HG02840 (cell line): ENCODE data around the gene DAZ2.
"Not testable (repeated sequence)": the region's sequence is repeated elsewhere in the genome, so short reads cannot be mapped to it uniquely, and the experiment has no call there.

Experiments
- ATAC-seq: cut with Tn5 transposase; IDR thresholded peaks from one replicate; pipeline ENCODE4 v1.9.1; 2021; ENCODE audit warnings: mild to moderate bottlenecking, moderate library complexity, moderate number of reproducible peaks; ENCODE audit not compliant: unreplicated experiment, low FRiP score

Gene DAZ2, protein sequence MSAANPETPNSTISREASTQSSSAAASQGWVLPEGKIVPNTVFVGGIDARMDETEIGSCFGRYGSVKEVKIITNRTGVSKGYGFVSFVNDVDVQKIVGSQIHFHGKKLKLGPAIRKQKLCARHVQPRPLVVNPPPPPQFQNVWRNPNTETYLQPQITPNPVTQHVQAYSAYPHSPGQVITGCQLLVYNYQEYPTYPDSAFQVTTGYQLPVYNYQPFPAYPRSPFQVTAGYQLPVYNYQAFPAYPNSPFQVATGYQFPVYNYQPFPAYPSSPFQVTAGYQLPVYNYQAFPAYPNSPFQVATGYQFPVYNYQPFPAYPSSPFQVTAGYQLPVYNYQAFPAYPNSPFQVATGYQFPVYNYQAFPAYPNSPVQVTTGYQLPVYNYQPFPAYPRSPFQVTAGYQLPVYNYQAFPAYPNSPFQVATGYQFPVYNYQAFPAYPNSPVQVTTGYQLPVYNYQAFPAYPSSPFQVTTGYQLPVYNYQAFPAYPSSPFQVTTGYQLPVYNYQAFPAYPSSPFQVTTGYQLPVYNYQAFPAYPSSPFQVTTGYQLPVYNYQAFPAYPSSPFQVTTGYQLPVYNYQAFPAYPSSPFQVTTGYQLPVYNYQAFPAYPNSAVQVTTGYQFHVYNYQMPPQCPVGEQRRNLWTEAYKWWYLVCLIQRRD

GRCh38 chrY:23219233-23219632 is at the start of gene DAZ2:
Gene DAZ2, plus strand, starts transcription at chrY:23219533. Its CDS starts 208 bp downstream, at chrY:23219741.
- ATAC-seq: not testable (repeated sequence)

GRCh38 chrY:23198908-23199307 is 20.4 kb upstream of the DAZ2 start, which contains the start of gene DAZ1:
Gene DAZ1, minus strand, starts transcription at chrY:23199008. Its CDS starts 208 bp downstream, at chrY:23198800.
- ATAC-seq: not testable (repeated sequence)

- ATAC-seq: not testable (repeated sequence)
Measured at GRCh38 chrY:23207455-23207854, 11.9 kb upstream of the DAZ2 start.

DNA sequence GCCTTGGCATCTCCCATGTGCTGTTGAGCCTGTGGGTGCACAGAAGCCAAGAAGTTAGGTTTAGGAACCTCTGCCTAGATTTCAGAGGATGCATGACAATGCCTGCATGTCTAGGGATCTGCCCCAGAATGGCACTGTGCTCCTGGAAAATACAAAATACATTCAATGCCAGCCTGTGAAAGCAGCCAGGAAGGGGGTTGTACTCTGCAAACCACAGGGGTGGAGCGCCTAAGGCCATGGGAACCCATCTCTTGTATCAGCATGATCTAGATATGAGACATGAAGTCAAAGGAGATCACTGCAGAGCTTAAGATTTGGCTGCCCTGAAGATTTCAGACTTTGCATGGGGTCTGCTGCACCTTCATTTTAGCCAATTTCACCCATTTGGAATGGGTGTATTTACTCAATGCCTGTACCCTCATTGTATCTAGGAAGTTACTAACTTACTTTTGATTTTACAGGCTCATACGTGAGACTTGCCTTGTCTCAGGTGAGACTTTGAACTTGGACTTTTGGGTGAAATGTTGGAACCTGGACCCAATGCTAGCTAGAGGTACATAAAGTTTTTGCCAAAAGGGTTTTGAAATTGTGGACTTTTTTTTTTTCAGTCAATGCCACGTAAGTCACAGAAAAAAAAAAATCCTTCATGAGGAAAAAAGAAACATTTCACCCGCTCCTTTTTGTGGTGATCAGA is 9.4 kb upstream of the DAZ2 start:
- ATAC-seq: not testable (repeated sequence)

DNA sequence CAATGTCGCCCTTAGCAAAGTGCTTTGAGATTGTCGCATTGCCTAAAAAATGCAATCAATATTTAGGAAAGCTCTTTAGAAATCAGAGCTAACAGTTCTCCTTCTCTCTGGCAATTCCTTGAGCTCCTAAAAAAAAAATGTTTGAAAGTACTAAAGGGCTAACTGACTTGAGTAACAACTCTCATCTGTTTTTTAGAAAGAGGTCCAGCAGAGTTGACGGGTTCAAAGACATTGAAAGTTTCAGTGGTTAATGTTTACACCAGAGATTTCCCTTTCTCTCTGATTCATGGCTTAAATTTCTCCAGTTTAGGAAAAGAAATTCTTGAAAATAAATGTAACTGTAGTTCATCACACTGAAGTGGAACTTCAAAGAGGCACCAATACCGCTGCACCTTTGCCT is 8.7 kb upstream of the DAZ2 start:
- not testable (repeated sequence) for ATAC-seq
